Common myeloid progenitor, CD34-positive (primary cell): ENCODE results near the gene UPK1A.
A peak's percentile ranks its signal among the peaks of the same experiment; 100 is the strongest.

Experiments used
- CTCF ChIA-PET: fragments of 350-600 bp; sonication (Branson Sonifier 250); formaldehyde crosslinking; loops from one replicate; lab custom pipeline; 2021; ENCODE audit warnings: antibody characterized with exemption; lab: Charles Lee
- POLR2A ChIA-PET: fragments of 350-600 bp; sonication (Branson Sonifier 250); formaldehyde crosslinking; loops from one replicate; lab custom pipeline; 2021; ENCODE audit warnings: antibody characterized with exemption; lab: Charles Lee
- DNase-seq, 3 donors: peaks; one replicate each; pipeline versions ENCODE4 v3.0.0 to v3.0.0-alpha.2; 2013
- H3K27ac ChIP-seq, 2 experiments: 1 replicate in 1 of 2; 2 replicates in 1 of 2; pipeline ENCODE4 v1.7.0; 2013; ENCODE audit warnings: inconsistent platforms in 2 of 2, low read length in 2 of 2, mild to moderate bottlenecking in 2 of 2, low read depth in 1 of 2, moderate library complexity in 1 of 2; ENCODE audit not compliant: severe bottlenecking in 2 of 2, insufficient read depth in 1 of 2, poor library complexity in 1 of 2
- H3K27me3 ChIP-seq, 5 experiments: replicated peaks in 2 of 5; 1 replicate in 3 of 5; 2 replicates in 2 of 5; pipeline versions ENCODE4 v1.6.1 to v1.7.0; 2013; ENCODE audit warnings: low read length in 4 of 5, mild to moderate bottlenecking in 2 of 5, moderate library complexity in 2 of 5, inconsistent platforms in 1 of 5; ENCODE audit not compliant: insufficient read depth in 5 of 5, control insufficient read depth in 4 of 5
- H3K36me3 ChIP-seq, 4 experiments: 1 replicate in 2 of 4; 2 replicates in 2 of 4; pipeline versions ENCODE4 v1.6.1 to v1.7.0; 2013; ENCODE audit warnings: low read length in 3 of 4, control low read depth in 1 of 4, mild to moderate bottlenecking in 1 of 4; ENCODE audit not compliant: control insufficient read depth in 4 of 4, insufficient read depth in 4 of 4
- H3K4me1 ChIP-seq, 4 experiments: 1 replicate in 3 of 4; 2 replicates in 1 of 4; pipeline versions ENCODE4 v1.6.1 to v1.7.1; 2013; ENCODE audit warnings: low read length in 3 of 4, mild to moderate bottlenecking in 3 of 4, control low read depth in 1 of 4, inconsistent platforms in 1 of 4, moderate library complexity in 1 of 4; ENCODE audit not compliant: control insufficient read depth in 4 of 4, insufficient read depth in 4 of 4; ENCODE audit errors: control extremely low read depth in 1 of 4
- H3K4me3 ChIP-seq, 7 experiments: 1 replicate in 4 of 7; 2 replicates in 3 of 7; pipeline versions ENCODE4 v1.5.1 to v1.7.0; 2013; ENCODE audit warnings: mild to moderate bottlenecking in 7 of 7, low read length in 6 of 7, moderate library complexity in 6 of 7, inconsistent platforms in 2 of 7, low read depth in 2 of 7, control low read depth in 1 of 7; ENCODE audit not compliant: insufficient read depth in 4 of 7, control insufficient read depth in 1 of 7; ENCODE audit errors: extremely low read depth in 1 of 7
- H3K9me3 ChIP-seq, 5 experiments: 1 replicate in 4 of 5; 2 replicates in 1 of 5; pipeline versions ENCODE4 v1.6.1 to v1.7.1; 2013; ENCODE audit warnings: low read length in 4 of 5, mild to moderate bottlenecking in 2 of 5, inconsistent platforms in 1 of 5, low read depth in 1 of 5, moderate library complexity in 1 of 5; ENCODE audit not compliant: control insufficient read depth in 4 of 5, insufficient read depth in 2 of 5; ENCODE audit errors: control extremely low read depth in 1 of 5
- WGBS: methylation state at CpG from one replicate; pipeline ENCODE4 v1.1.5; 2013; ENCODE audit not compliant: insufficient coverage; 5-methylcytosine and 5-hydroxymethylcytosine counted together

The UPK1A gene

DNA sequence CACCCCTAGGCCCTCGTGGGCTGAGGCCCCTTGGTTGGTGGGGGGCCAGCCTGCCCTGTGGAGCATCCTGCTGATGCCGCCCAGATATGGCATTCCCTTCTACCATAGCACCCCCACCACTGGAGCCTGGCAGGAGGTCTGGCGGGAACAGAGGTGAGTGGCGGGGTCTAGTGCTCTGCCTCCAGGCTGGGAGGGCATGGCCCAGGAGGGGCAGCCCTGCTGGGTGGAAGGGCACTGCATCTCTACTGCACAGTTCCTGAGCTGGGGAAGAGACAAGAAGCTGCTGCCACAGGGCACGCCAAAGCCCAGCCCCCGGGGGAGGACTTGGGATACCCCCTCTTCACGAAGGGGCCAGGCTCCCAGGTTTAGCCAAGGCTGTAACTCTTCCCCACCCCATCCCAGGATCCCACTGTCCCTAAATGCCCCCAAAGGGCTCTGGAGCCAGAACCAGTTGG lies 49.1 kb downstream of the UPK1A start:
- Histone ChIP-seq H3K27ac (no peak overlapping the region), H3K36me3 (peaks cover 0 to 11% (median 3%) of the 10 kb centered on the region in 4 experiments), H3K9me3 (no peaks in the 10 kb centered on the region), H3K4me1 (peaks cover 0 to 45% (median 32%) of the 10 kb centered on the region in 4 experiments), H3K27me3 (no peaks in the 10 kb centered on the region), H3K4me3 (peak overlapping the region in 5 of 7 experiments; percentile 79 to 92 (median 82))
- CTCF ChIA-PET: interaction anchor here (1.0 to 5.4 kb wide), 5 partner anchors 12 to 167 kb away, joined by 3 to 43 read pairs (median 6); partner anchors contain the start of genes PSENEN and U2AF1L4
- no peak for DNase-seq
- POLR2A ChIA-PET: no interaction called here
- WGBS: 78% methylated on average over 3 of the region's 7 CpGs

DNA sequence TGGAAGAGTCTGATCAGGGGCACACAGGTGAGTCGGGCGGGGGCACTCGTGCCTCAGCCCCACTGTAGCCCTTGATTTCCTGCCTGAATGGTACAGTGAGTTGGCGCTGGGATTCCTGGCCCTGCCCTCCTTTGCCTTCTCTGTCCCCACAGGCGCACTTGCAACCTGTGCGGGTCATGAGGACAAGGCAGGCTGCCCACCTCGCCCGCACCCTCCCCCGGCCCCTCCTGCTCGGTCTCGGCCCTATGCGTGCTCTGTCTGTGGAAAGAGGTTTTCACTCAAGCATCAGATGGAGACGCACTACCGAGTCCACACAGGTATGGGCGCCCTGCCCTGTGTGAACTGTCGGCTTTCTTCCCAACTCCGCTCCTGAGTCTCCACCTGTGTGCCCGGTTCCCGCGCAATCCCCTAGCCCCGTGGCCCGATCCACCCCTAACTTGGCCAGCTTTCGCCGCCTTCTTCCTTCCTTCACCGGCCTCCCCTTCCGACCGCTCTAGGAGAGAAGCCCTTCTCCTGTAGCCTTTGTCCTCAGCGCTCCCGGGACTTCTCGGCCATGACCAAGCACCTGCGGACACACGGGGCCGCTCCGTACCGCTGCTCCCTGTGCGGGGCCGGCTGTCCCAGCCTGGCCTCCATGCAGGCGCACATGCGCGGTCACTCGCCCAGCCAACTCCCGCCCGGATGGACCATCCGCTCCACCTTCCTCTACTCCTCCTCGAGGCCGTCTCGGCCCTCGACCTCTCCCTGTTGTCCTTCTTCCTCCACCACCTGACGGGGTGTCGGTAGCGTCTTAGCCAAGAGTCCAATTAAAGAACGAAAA lies 49.9 kb downstream of the UPK1A start:
- ChIA-PET CTCF (interaction anchor here (0.6 to 1.5 kb wide), 3 partner anchors 15 to 168 kb away, joined by 3 to 6 read pairs (median 3); no protein-coding TSS in a partner anchor), POLR2A (no interaction called here)
- DNase-seq: peak in 1 of 3 donors; percentile 18
- no peaks in the 10 kb centered on the region for H3K9me3 ChIP-seq
- peaks cover 0 to 45% (median 32%) of the 10 kb centered on the region in 4 experiments for H3K4me1 ChIP-seq
- peak overlapping the region in 1 of 2 experiments; percentile 65 for H3K27ac ChIP-seq
- under 1% methylated on average over 43 of the region's 52 CpGs for WGBS
- peaks cover 0 to 18% (median 6%) of the 10 kb centered on the region in 4 experiments for H3K36me3 ChIP-seq
- H3K4me3 ChIP-seq: peak overlapping the region; percentile 74 to 92 (median 82)
- no peaks in the 10 kb centered on the region for H3K27me3 ChIP-seq

DNA sequence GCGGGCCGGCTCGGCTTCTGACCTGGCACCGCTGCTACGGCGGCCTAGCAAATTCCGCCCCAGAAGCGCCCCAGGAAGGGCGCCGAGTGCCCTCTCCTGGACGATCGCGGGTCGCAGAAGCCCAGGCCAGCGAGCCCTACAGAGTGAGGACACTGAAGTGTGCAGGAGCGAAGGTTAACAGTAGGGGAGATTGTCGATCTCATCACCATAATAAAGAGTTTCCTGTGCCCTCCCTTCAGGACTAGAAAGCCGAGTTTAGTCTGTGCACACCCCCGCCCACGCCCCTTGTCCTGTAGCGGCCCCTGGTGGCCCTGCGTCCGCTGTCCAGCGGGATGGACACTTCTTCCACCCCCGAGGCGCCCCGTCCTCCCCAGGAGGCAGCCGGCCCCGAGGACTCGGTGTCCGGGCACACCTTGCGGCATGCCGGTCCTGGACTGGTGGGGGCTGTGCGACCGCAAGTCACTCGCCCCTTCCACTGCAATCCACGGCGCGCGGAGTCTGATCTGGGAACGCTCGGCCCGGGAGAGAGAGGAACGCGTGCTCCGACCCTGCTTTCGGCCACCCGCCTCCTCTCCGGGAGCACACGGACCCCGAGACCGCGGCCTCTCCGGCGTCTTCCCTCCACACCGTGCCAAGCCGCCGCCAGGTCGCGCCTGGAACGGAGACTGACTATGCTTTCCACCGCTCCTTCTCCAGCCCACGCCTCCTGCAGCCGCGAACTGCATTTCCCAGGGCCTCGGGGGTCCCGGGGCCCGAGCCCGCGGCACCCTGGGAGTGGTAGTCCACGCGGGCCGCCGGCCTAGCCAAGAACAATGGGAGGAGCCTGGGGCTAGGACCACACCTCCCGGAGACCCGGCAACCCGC lies 50.7 kb downstream of the UPK1A start:
- H3K4me1 ChIP-seq: peaks cover 0 to 45% (median 32%) of the 10 kb centered on the region in 4 experiments
- POLR2A ChIA-PET: no interaction called here
- CTCF ChIA-PET: interaction anchor here (1.5 kb wide), 1 partner anchor 23 kb away, joined by 6 read pairs; no protein-coding TSS in a partner anchor
- H3K36me3 ChIP-seq: peaks cover 0 to 25% (median 11%) of the 10 kb centered on the region in 4 experiments
- WGBS: 0% methylated on average over 60 of the region's 77 CpGs
- no peaks in the 10 kb centered on the region for H3K9me3 ChIP-seq
- DNase-seq: peak; percentile 95 to 98 (median 98)
- H3K27ac ChIP-seq: peak overlapping the region in 1 of 2 experiments; percentile 66
- no peaks in the 10 kb centered on the region for H3K27me3 ChIP-seq
- H3K4me3 ChIP-seq: peak overlapping the region; percentile 74 to 92 (median 82)

DNA sequence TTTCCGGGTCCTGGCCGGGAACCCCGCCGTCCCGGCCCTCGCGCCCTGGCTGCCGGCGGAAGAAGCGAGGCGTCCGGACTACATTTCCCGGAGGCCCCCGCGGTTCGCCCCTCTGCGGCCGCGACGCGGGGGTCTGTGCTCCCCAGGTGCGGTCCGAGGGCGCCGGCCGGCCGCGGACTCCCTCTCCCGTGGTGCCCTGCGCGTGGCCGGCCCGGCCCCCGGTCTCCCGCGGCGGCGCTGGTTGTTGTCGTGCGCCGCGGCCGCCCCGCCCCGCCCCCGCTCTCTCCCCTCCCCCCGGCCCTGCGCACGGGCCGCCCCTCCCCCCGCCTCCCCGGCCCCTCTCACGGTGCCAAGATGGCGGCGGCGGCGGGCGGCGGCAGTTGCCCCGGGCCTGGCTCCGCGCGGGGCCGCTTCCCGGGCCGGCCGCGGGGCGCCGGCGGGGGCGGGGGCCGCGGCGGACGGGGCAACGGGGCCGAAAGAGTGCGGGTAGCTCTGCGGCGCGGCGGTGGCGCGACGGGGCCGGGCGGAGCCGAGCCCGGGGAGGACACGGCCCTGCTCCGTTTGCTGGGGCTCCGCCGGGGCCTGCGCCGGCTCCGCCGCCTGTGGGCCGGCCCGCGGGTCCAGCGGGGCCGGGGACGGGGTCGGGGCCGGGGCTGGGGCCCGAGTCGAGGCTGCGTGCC lies 51.5 kb downstream of the UPK1A start, which contains the start of gene KMT2B:
KMT2B (plus strand) TSS at position 339 of the 680 bp plus-strand sequence; CDS start at position 355, 16 bp downstream.
- Histone ChIP-seq H3K27ac (peak within 1 kb of the TSS; percentile 58 to 83), H3K27me3 (no peaks in the 10 kb centered on the region), H3K4me3 (peak within 1 kb of the TSS; percentile 74 to 92 (median 82)), H3K4me1 (peaks cover 0 to 45% (median 32%) of the 10 kb centered on the region in 4 experiments), H3K9me3 (no peaks in the 10 kb centered on the region), H3K36me3 (peaks cover 0 to 33% (median 18%) of the 10 kb centered on the region in 4 experiments)
- WGBS: 0% methylated on average over 58 of the region's 109 CpGs
- DNase-seq: no peak
- ChIA-PET CTCF (interaction anchor here (0.9 kb wide), 1 partner anchor 10 kb away, joined by 5 read pairs; no protein-coding TSS in a partner anchor), POLR2A (interaction anchor here (1.1 kb wide), 1 partner anchor 27 kb away, joined by 4 read pairs; the partner anchor contains the start of genes PSENEN and U2AF1L4)

DNA sequence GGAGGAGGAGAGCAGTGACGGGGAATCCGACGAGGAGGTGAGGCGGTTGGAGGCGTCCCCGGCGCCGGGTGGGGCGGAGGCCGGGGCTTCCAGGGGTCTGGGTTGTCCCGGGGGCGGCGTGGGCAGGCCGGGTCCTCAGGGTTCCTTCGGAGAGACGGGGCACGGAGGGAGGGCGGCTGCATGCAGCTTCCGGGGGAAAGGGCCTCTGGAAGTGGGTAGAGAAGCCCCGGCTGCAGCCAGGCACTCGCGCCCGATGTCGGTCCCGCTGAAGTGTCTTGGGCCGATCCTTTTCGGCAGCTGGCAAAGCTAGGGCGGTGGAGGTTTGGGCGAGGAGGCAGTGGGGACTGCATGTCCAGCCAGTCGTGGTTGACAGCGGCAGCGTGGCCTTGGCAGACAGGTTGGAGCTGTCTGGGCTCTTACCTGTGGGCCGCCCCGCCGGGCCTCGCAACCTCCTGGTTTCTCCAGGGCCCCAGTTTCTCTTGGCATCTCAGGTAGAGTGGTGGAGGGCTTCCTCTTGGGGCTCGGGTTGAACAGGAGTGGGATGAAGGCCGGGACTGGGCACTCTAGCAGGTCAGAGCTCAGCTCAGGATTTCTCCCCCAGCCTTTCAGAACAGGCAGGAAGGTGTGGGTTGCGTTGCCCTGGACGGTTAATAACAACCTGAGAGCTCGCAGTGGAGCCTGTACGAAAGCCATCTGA lies 52.2 kb downstream of the UPK1A start:
- DNase-seq: peak in 2 of 3 donors; percentile 53 to 57
- WGBS: under 1% methylated on average over 41 of the region's 42 CpGs

More for the DNA sequence above, 52.2 kb downstream of the UPK1A start:
- CTCF ChIA-PET: interaction anchor here (0.9 to 1.3 kb wide), 3 partner anchors 10 to 30 kb away, joined by 3 to 5 read pairs (median 4); partner anchors contain the start of gene LIN37
- H3K27me3 ChIP-seq: no peaks in the 10 kb centered on the region
- H3K27ac ChIP-seq: peak overlapping the region; percentile 58 to 83
- H3K36me3 ChIP-seq: peaks cover 0 to 40% (median 25%) of the 10 kb centered on the region in 4 experiments
- no peaks in the 10 kb centered on the region for H3K9me3 ChIP-seq
- POLR2A ChIA-PET: interaction anchor here (1.1 kb wide), 1 partner anchor 27 kb away, joined by 4 read pairs; the partner anchor contains the start of genes PSENEN and U2AF1L4
- peaks cover 0 to 45% (median 32%) of the 10 kb centered on the region in 4 experiments for H3K4me1 ChIP-seq
- H3K4me3 ChIP-seq: peak overlapping the region; percentile 62 to 92 (median 80)
